MCF 10A (cell line): Measurements from ENCODE around the gene CD300H. TPM values are rescaled to one million over a fixed set of nuclear protein-coding genes. Genes with fewer than 3 reads are reported as not detected.

Source experiments
- BruUV-seq: library from RNA; stranded (reverse); fragments of 400-500 nt; replicated peaks from 2 replicates; lab custom pipeline; 2021; lab: Mats Ljungman, UMichigan
- CTCF ChIA-PET: fragments of 300-600 bp; sonication (Branson Sonifier 250); formaldehyde crosslinking; extraction: SDS; loops from one replicate; lab custom pipeline; 2021; ENCODE audit warnings: antibody characterized with exemption, inconsistent platforms; lab: Yijun Ruan, JAX
- POLR2A ChIA-PET: fragments of 300-600, 350-650 bp; sonication (Branson Sonifier 250); formaldehyde crosslinking; extraction: SDS; loops from one replicate; lab custom pipeline; 2020; ENCODE audit warnings: antibody characterized with exemption, inconsistent platforms; lab: Yijun Ruan, JAX
- DNase-seq: peaks from one replicate; pipeline ENCODE4 v3.0.0-alpha.2; 2018; ENCODE audit not compliant: unreplicated experiment
- H3K27ac Mint-ChIP-seq: one replicate; pipeline ENCODE4 v1.8.0; 2022; ENCODE audit warnings: mild to moderate bottlenecking, low read depth, mixed read lengths; ENCODE audit not compliant: unreplicated experiment
- H3K27me3 Mint-ChIP-seq: one replicate; pipeline ENCODE4 v1.8.0; 2022; ENCODE audit warnings: mixed read lengths; ENCODE audit not compliant: insufficient read depth, unreplicated experiment
- H3K36me3 Mint-ChIP-seq: one replicate; pipeline ENCODE4 v1.8.0; 2022; ENCODE audit warnings: mild to moderate bottlenecking, moderate library complexity, mixed read lengths; ENCODE audit not compliant: insufficient read depth, unreplicated experiment
- H3K4me1 Mint-ChIP-seq: one replicate; pipeline ENCODE4 v1.8.0; 2022; ENCODE audit warnings: mixed read lengths; ENCODE audit not compliant: insufficient read depth, unreplicated experiment
- H3K4me3 Mint-ChIP-seq: one replicate; pipeline ENCODE4 v1.8.0; 2022; ENCODE audit warnings: mild to moderate bottlenecking, moderate library complexity, mixed read lengths; ENCODE audit not compliant: unreplicated experiment
- H3K9me3 Mint-ChIP-seq: one replicate; pipeline ENCODE4 v1.8.0; 2022; ENCODE audit warnings: mixed read lengths; ENCODE audit not compliant: unreplicated experiment
- intact Hi-C: fragments of 100-400 bp; cut with micrococcal nuclease; formaldehyde crosslinking; loops from 2 replicates; pipeline ENCODE4 v1.14.1; 2022
- total RNA-seq: library from RNA; stranded (reverse); gene quantifications from 2 replicates; pipeline ENCODE4 v1.2.3, GENCODE V29; 2022
- TF ChIP-seq, protein P1 (sequence below): fragments of 200-600 bp; IDR thresholded peaks from one replicate; pipeline ENCODE4 v1.8.0; 2022; ENCODE audit warnings: antibody characterized with exemption, mild to moderate bottlenecking; ENCODE audit not compliant: unreplicated experiment

CD300H gene
- total RNA-seq, 1 experiment from 2014 or later, result not detected

DNA sequence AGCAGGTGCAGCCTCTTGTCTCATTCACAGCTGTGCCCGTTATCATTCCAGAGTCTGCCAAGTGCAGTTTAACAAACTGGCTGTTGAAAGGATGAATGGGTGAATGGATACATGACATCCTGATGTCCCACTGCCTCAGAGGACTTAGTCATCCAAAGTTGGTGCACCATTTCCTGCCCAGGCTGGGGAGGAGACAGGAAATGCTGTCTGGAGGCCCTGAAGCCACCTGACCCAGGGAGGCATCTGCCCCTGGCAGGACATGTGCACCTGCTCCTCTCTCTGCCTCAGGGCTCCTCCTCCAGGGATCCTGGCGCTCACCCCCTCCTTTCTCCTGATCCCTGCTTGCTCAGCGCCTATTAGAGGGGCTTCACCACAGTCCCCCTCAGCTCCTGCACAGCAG, 19.6 kb downstream of the CD300H start:
- Mint-ChIP-seq H3K27me3 (no peaks in the 10 kb centered on the region), H3K9me3 (no peaks in the 10 kb centered on the region), H3K4me1 (peaks cover 30% of the 10 kb centered on the region), H3K27ac (no peak overlapping the region), H3K4me3 (no peak overlapping the region), H3K36me3 (no peaks in the 10 kb centered on the region)
- ChIA-PET CTCF (interaction anchor here (0.7 kb wide), 1 partner anchor 51 kb away, joined by 4 read pairs; no protein-coding TSS in a partner anchor), POLR2A (interaction anchor here (1.0 kb wide), 1 partner anchor 23 kb away, joined by 3 read pairs; no protein-coding TSS in a partner anchor)
- intact Hi-C loops, result no loop called here
- no peak for DNase-seq
- BruUV-seq, result no TSS peak
- TF ChIP-seq, protein P1, sequence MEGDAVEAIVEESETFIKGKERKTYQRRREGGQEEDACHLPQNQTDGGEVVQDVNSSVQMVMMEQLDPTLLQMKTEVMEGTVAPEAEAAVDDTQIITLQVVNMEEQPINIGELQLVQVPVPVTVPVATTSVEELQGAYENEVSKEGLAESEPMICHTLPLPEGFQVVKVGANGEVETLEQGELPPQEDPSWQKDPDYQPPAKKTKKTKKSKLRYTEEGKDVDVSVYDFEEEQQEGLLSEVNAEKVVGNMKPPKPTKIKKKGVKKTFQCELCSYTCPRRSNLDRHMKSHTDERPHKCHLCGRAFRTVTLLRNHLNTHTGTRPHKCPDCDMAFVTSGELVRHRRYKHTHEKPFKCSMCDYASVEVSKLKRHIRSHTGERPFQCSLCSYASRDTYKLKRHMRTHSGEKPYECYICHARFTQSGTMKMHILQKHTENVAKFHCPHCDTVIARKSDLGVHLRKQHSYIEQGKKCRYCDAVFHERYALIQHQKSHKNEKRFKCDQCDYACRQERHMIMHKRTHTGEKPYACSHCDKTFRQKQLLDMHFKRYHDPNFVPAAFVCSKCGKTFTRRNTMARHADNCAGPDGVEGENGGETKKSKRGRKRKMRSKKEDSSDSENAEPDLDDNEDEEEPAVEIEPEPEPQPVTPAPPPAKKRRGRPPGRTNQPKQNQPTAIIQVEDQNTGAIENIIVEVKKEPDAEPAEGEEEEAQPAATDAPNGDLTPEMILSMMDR, result no peak

DNA sequence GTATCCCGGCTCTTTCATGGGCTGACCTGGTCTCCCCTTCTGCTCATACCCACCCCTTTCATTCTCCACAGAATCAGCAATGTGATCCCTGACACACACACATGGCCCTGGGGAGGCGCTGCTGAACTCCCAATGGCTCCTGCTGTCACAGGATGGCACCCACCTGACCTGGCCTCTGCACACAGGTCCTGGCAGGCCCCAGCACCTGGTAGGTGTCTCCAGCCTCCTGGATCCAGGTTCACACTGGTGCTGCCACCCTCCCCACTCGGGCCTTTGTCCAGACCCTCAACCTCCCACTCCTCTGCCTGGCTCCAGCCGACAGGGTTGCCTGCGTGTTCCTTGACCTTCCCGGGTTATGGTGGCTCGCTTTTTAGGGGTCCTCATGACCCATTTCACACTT, 20.0 kb downstream of the CD300H start:
- Mint-ChIP-seq H3K36me3 (no peaks in the 10 kb centered on the region), H3K4me3 (no peak overlapping the region), H3K27ac (no peak overlapping the region), H3K27me3 (no peaks in the 10 kb centered on the region), H3K4me1 (peaks cover 25% of the 10 kb centered on the region), H3K9me3 (no peaks in the 10 kb centered on the region)
- no TSS peak for BruUV-seq
- intact Hi-C loops, result no loop called here
- POLR2A ChIA-PET, result no interaction called here
- DNase-seq, result no peak
- TF ChIP-seq, protein P1, result no peak
- CTCF ChIA-PET, result no interaction called here

DNA sequence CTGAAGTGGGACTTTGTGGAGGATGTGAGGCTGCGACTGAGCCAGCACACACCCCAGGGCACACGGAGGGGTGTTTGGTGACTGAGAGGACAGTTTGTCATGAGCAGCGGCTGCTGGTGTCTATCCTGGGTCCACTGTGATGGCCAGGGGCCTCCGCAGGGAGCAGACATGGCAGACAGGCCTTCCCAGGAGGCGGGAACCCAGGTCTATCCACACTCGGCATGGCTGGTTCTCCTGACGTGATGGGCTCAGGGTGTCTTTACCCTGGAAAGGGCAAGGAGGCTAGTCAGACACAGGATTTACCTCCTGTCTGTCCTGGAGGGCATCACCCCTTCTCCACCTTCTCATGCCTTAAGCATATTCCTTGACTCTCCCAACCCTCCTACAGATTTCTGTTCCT, 20.7 kb downstream of the CD300H start:
- BruUV-seq, result no TSS peak
- POLR2A ChIA-PET, result no interaction called here
- Mint-ChIP-seq H3K27ac (no peak overlapping the region), H3K4me1 (peaks cover 18% of the 10 kb centered on the region), H3K36me3 (no peaks in the 10 kb centered on the region), H3K27me3 (no peaks in the 10 kb centered on the region), H3K9me3 (no peaks in the 10 kb centered on the region), H3K4me3 (no peak overlapping the region)
- DNase-seq, result no peak
- CTCF ChIA-PET, result no interaction called here
- TF ChIP-seq, protein P1, result no peak
- intact Hi-C loops, result no loop called here

DNA sequence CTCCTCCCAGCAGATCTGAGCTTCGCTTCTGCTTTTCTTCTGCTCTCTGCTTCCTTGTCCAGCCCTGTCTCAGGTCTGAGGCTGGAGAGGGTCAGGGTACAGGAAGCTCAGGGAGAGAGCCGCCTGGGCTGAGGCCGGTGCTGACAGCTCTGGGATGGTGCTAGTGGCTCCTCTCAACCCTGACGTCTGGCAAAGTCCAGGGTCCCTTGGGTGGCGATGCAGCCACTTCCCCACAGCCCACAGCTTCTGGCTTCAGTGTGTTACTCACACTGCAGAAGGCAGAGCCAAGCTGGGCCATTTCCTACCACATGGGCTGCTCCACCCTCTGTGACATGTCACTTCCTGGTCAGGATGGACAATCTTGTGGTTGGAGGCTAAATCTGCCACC, 21.5 kb downstream of the CD300H start, which contains the start of gene CD300C:
CD300C (minus strand) TSS at position 273 of the 388 bp plus-strand sequence. CDS start 333 bp downstream, outside the sequence.
- Mint-ChIP-seq H3K27me3 (no peaks in the 10 kb centered on the region), H3K4me1 (peaks cover 15% of the 10 kb centered on the region), H3K36me3 (no peaks in the 10 kb centered on the region), H3K27ac (no peak within 1 kb of the TSS), H3K9me3 (no peaks in the 10 kb centered on the region), H3K4me3 (no peak within 1 kb of the TSS)
- TF ChIP-seq, protein P1, result no peak
- CTCF ChIA-PET, result interaction anchor here (1.0 kb wide), 1 partner anchor 21 kb away, joined by 3 read pairs; no protein-coding TSS in a partner anchor
- no TSS peak for BruUV-seq
- no peak for DNase-seq
- intact Hi-C loops, result no loop called here
- POLR2A ChIA-PET, result no interaction called here
